GM12878 (cell line): Measurements from ENCODE around the gene GGACT. TPM values are rescaled to one million over a fixed set of nuclear protein-coding genes. Genes with fewer than 3 reads are reported as not detected.

Source experiments
- ATAC-seq: fragments of 200-7000 bp; cut with Tn5 transposase; 3 replicates; pipeline ENCODE4 v1.9.1; 2020; ENCODE audit warnings: mild to moderate bottlenecking, moderate library complexity
- BruUV-seq: library from RNA; stranded (reverse); fragments of 400-500 nt; replicated peaks from 2 replicates; lab custom pipeline; 2021; lab: Mats Ljungman, UMichigan
- CTCF ChIA-PET: fragments of 300-600 bp; sonication (Branson Sonifier 250); formaldehyde crosslinking; extraction: SDS; loops from one replicate; lab custom pipeline; 2021; ENCODE audit warnings: inconsistent platforms; lab: Yijun Ruan, JAX
- POLR2A ChIA-PET: fragments of 350-600 bp; formaldehyde crosslinking; extraction: SDS; loops from one replicate; lab custom pipeline; 2021; ENCODE audit warnings: inconsistent platforms; lab: Charles Lee
- RAD21 ChIA-PET: fragments of 300-600 bp; sonication (Branson Sonifier 250); formaldehyde crosslinking; loops from one replicate; lab custom pipeline; 2023; ENCODE audit warnings: antibody characterized with exemption; ENCODE audit not compliant: unreplicated experiment; lab: Charles Lee
- SMC1A ChIA-PET: fragments of 300-600 bp; sonication (Branson Sonifier 250); formaldehyde crosslinking; loops from one replicate; lab custom pipeline; 2023; ENCODE audit not compliant: unreplicated experiment, uncharacterized antibody; lab: Charles Lee
- DNase-seq: peaks from one replicate; pipeline ENCODE4 v3.0.0-alpha.2; 2011; ENCODE audit warnings: low read depth, low spot score
- FAIRE-seq: peaks from 3 replicates; lab custom pipeline; 2011; peaks lifted over from hg19 to GRCh38; lab: Jason Lieb, UNC
- H2AFZ ChIP-seq: 2 replicates; pipeline ENCODE4 v1.6.0; 2011; ENCODE audit warnings: low read depth, low read length, control low read depth; ENCODE audit not compliant: control insufficient read depth
- H3K27ac ChIP-seq: 2 replicates; pipeline ENCODE4 v1.5.1; 2011; ENCODE audit warnings: control low read depth; ENCODE audit not compliant: control insufficient read depth, insufficient read depth
- H3K27me3 ChIP-seq, 2 experiments: replicated peaks in 1 of 2; 2 replicates each; pipeline versions ENCODE4 v1.6.0 to v1.6.1; 2011; ENCODE audit warnings: low read length in 1 of 2; ENCODE audit not compliant: control insufficient read depth in 2 of 2, insufficient read depth in 2 of 2
- H3K36me3 ChIP-seq, 2 experiments: 2 replicates each; pipeline ENCODE4 v1.5.1; 2011; ENCODE audit warnings: low read length in 1 of 2; ENCODE audit not compliant: control insufficient read depth in 2 of 2, insufficient read depth in 2 of 2
- H3K4me1 ChIP-seq: 2 replicates; pipeline ENCODE4 v1.6.1; 2011; ENCODE audit warnings: mild to moderate bottlenecking, low read length, moderate library complexity, mixed read lengths; ENCODE audit not compliant: control insufficient read depth, insufficient read depth
- H3K4me2 ChIP-seq: 2 replicates; pipeline ENCODE4 v1.6.0; 2011; ENCODE audit warnings: control low read depth; ENCODE audit not compliant: control insufficient read depth, insufficient read depth
- H3K4me3 ChIP-seq: fragments of 200-600 bp; sonication (generic); 2 replicates; pipeline ENCODE4 v1.5.1; 2016
- H3K79me2 ChIP-seq: 2 replicates; pipeline ENCODE4 v1.6.0; 2011; ENCODE audit warnings: low read length; ENCODE audit not compliant: control insufficient read depth, insufficient read depth
- H3K9ac ChIP-seq: 2 replicates; pipeline ENCODE4 v1.8.0; 2011; ENCODE audit warnings: low read length, control low read depth, mixed read lengths; ENCODE audit not compliant: control insufficient read depth, insufficient read depth
- H3K9me3 ChIP-seq: replicated peaks from 3 replicates; pipeline ENCODE4 v1.5.1; 2011; ENCODE audit warnings: mild to moderate bottlenecking, low read length; ENCODE audit not compliant: control insufficient read depth, insufficient read depth
- H4K20me1 ChIP-seq: 2 replicates; pipeline ENCODE4 v1.6.0; 2011; ENCODE audit not compliant: control insufficient read depth, insufficient read depth
- BCL11A ChIP-seq: IDR thresholded peaks from 2 replicates; pipeline ENCODE4 v1.6.1; 2011; ENCODE audit warnings: low read depth, low read length
- BMI1 ChIP-seq: fragments of 450-650 bp; IDR thresholded peaks from 2 replicates; pipeline ENCODE4 v1.6.1; 2016; ENCODE audit warnings: mild to moderate bottlenecking, moderate library complexity, borderline replicate concordance
- EZH2 ChIP-seq: IDR thresholded peaks from 2 replicates; pipeline ENCODE4 v1.6.1; 2012; ENCODE audit warnings: low read depth, mild to moderate bottlenecking, control low read depth, inconsistent platforms, low read length, borderline replicate concordance; ENCODE audit not compliant: control insufficient read depth
- FOXM1 ChIP-seq: IDR thresholded peaks from 2 replicates; pipeline ENCODE4 v1.6.1; 2012; ENCODE audit warnings: low read depth, mild to moderate bottlenecking, inconsistent platforms, low read length, moderate library complexity
- NFXL1 ChIP-seq: fragments of 450-650 bp; IDR thresholded peaks from 2 replicates; pipeline ENCODE4 v1.6.1; 2017; ENCODE audit warnings: antibody characterized with exemption, mild to moderate bottlenecking, borderline replicate concordance
- NR2C1 ChIP-seq: fragments of 450-650 bp; IDR thresholded peaks from 2 replicates; pipeline ENCODE4 v1.6.1; 2017; ENCODE audit warnings: antibody characterized with exemption, mild to moderate bottlenecking, moderate library complexity
- PAX8 ChIP-seq: fragments of 450-650 bp; IDR thresholded peaks from 2 replicates; pipeline ENCODE4 v1.6.1; 2017; ENCODE audit warnings: mild to moderate bottlenecking, moderate library complexity
- SREBF1 ChIP-seq: IDR thresholded peaks from 2 replicates; pipeline ENCODE4 v1.6.1; 2012; ENCODE audit warnings: mild to moderate bottlenecking, low read length
- TBL1XR1 ChIP-seq: IDR thresholded peaks from 2 replicates; pipeline ENCODE4 v1.6.1; 2012; ENCODE audit warnings: low read depth, low read length, improper control_type of control experiment
- WRNIP1 ChIP-seq: IDR thresholded peaks from 2 replicates; pipeline ENCODE4 v1.6.1; 2011; ENCODE audit warnings: low read depth, low read length, improper control_type of control experiment, borderline replicate concordance
- ZBED1 ChIP-seq: IDR thresholded peaks from 2 replicates; pipeline ENCODE4 v1.6.1; 2016; ENCODE audit warnings: borderline replicate concordance
- WGBS: methylation state at CpG from one replicate; pipeline ENCODE4 v1.1.6; 2016; ENCODE audit warnings: low lambda C conversion rate; ENCODE audit not compliant: insufficient replicate concordance, insufficient coverage; ENCODE audit errors: missing lambda C conversion rate; 5-methylcytosine and 5-hydroxymethylcytosine counted together
- in situ Hi-C: fragments of 300-500 bp; cut with MboI; formaldehyde crosslinking; loops from 9 replicates; pipeline ENCODE4 v1.14.3; 2018; ENCODE audit warnings: mixed read lengths
- intact Hi-C: fragments of 100-400 bp; cut with micrococcal nuclease; formaldehyde crosslinking; loops from one replicate; pipeline ENCODE4 v1.14.2; 2022; ENCODE audit not compliant: unreplicated experiment
- polyA plus RNA-seq, 11 experiments: library from polyadenylated mRNA; depleted of rRNA in 4 of 11; unstranded in 6 of 11; stranded (reverse) in 5 of 11; fragments of >200 nt; fragmentation: Nextera tagmentation in 4 of 11; fragmentation: Illumina TruSeq in 1 of 11; extraction: Ambion mirVana in 4 of 11; extraction: Trizol in 1 of 11; gene quantifications; 1 replicate in 1 of 11; 2 replicates in 10 of 11; pipeline versions ENCODE4 v1.2.1 to v1.2.3, GENCODE V29; 2011 to 2016; ENCODE audit warnings: inconsistent platforms in 2 of 11, missing spikeins in 2 of 11, low read depth in 1 of 11
- total RNA-seq, 4 experiments: library from RNA; depleted of rRNA in 3 of 4; stranded (reverse); fragments of >200 nt in 3 of 4; fragmentation: Illumina TruSeq in 1 of 4; extraction: Trizol in 1 of 4; gene quantifications; 2 replicates each; pipeline versions ENCODE4 v1.2.1 to v1.2.3, GENCODE V29; 2013 to 2021
- TF ChIP-seq, protein P1 (sequence below): fragments of 150-350 bp; IDR thresholded peaks from 2 replicates; pipeline ENCODE4 v1.6.1; 2014; ENCODE audit warnings: mild to moderate bottlenecking, low read depth, low read length
- TF ChIP-seq, protein P2 (sequence below): fragments of 450-650 bp; IDR thresholded peaks from 2 replicates; pipeline ENCODE4 v1.6.1; 2017; ENCODE audit warnings: borderline replicate concordance
- TF ChIP-seq, protein P3 (sequence below): IDR thresholded peaks from 2 replicates; pipeline ENCODE4 v1.6.1; 2012; ENCODE audit warnings: improper control_type of control experiment, low read depth, low read length; ENCODE audit not compliant: insufficient replicate concordance

GGACT gene
- total and polyA plus RNA-seq, 10 of the 15 experiments (the other 5 are each of a cell fraction or from before 2014, with no cell fraction given), result 0.61 to 8.8 (median 4.2) TPM

DNA sequence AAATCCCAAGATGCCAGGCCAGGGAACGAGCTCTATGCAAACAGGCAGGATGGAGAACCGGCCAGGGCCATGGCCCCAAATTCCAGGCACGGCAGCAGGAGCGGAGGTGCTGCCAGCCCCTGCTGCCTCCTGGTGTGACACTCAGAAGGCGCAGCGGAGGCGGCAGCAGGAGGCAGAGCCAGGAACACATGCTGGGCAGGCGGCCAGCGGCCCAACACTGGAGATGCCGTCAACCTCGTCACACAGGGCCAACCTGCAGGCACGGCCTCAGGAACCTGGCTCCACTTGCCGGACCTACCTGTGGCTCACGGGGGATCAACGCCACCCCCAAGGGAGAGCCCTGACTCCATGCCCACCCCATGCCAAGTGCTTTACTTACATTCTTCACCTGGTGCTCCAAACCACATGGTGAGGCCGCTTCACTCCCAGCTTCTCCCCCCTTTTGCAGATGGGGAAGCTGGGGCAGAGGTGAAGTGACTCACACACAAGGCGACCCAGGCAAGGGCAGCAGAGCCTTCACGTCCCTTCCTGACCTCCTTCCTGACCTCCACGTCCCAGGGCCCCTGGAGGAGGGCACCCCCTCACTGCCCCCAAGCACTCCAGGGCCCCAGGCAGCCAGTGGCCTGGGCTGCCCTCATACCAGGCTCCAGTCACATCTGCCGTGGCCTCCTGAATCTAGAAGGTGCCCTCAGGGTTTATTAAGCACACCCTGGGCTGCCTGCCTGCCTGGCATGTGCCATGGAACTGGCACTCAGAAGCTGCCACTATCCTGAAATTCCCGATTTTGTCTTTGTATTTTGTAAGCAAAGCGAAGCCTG is 43.5 kb downstream of the GGACT start:
- 76% methylated on average over 22 of the region's 22 CpGs for WGBS
- H3K9ac ChIP-seq, result no peak overlapping the region
- BruUV-seq, result no TSS peak
- TF ChIP-seq NR2C1 (no peak), BMI1 (no peak), NFXL1 (no peak), PAX8 (no peak), FOXM1 (no peak), SREBF1 (no peak), BCL11A (no peak), WRNIP1 (no peak), TBL1XR1 (no peak), EZH2 (no peak), ZBED1 (no peak)
- TF ChIP-seq, protein P1, sequence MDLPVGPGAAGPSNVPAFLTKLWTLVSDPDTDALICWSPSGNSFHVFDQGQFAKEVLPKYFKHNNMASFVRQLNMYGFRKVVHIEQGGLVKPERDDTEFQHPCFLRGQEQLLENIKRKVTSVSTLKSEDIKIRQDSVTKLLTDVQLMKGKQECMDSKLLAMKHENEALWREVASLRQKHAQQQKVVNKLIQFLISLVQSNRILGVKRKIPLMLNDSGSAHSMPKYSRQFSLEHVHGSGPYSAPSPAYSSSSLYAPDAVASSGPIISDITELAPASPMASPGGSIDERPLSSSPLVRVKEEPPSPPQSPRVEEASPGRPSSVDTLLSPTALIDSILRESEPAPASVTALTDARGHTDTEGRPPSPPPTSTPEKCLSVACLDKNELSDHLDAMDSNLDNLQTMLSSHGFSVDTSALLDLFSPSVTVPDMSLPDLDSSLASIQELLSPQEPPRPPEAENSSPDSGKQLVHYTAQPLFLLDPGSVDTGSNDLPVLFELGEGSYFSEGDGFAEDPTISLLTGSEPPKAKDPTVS, result no peak
- TF ChIP-seq, protein P2, sequence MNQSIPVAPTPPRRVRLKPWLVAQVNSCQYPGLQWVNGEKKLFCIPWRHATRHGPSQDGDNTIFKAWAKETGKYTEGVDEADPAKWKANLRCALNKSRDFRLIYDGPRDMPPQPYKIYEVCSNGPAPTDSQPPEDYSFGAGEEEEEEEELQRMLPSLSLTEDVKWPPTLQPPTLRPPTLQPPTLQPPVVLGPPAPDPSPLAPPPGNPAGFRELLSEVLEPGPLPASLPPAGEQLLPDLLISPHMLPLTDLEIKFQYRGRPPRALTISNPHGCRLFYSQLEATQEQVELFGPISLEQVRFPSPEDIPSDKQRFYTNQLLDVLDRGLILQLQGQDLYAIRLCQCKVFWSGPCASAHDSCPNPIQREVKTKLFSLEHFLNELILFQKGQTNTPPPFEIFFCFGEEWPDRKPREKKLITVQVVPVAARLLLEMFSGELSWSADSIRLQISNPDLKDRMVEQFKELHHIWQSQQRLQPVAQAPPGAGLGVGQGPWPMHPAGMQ, result no peak
- TF ChIP-seq, protein P3, sequence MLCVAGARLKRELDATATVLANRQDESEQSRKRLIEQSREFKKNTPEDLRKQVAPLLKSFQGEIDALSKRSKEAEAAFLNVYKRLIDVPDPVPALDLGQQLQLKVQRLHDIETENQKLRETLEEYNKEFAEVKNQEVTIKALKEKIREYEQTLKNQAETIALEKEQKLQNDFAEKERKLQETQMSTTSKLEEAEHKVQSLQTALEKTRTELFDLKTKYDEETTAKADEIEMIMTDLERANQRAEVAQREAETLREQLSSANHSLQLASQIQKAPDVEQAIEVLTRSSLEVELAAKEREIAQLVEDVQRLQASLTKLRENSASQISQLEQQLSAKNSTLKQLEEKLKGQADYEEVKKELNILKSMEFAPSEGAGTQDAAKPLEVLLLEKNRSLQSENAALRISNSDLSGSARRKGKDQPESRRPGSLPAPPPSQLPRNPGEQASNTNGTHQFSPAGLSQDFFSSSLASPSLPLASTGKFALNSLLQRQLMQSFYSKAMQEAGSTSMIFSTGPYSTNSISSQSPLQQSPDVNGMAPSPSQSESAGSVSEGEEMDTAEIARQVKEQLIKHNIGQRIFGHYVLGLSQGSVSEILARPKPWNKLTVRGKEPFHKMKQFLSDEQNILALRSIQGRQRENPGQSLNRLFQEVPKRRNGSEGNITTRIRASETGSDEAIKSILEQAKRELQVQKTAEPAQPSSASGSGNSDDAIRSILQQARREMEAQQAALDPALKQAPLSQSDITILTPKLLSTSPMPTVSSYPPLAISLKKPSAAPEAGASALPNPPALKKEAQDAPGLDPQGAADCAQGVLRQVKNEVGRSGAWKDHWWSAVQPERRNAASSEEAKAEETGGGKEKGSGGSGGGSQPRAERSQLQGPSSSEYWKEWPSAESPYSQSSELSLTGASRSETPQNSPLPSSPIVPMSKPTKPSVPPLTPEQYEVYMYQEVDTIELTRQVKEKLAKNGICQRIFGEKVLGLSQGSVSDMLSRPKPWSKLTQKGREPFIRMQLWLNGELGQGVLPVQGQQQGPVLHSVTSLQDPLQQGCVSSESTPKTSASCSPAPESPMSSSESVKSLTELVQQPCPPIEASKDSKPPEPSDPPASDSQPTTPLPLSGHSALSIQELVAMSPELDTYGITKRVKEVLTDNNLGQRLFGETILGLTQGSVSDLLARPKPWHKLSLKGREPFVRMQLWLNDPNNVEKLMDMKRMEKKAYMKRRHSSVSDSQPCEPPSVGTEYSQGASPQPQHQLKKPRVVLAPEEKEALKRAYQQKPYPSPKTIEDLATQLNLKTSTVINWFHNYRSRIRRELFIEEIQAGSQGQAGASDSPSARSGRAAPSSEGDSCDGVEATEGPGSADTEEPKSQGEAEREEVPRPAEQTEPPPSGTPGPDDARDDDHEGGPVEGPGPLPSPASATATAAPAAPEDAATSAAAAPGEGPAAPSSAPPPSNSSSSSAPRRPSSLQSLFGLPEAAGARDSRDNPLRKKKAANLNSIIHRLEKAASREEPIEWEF, result no peak

More for the DNA sequence above, 43.5 kb downstream of the GGACT start:
- SMC1A ChIA-PET, result no interaction called here
- RAD21 ChIA-PET, result no interaction called here
- no peak for ATAC-seq
- FAIRE-seq, result no peak
- in situ Hi-C loops (no loop called here), intact Hi-C loops (loop anchor here (10.0 kb wide), 1 partner anchor 890 kb away; no protein-coding TSS in a partner anchor)
- POLR2A ChIA-PET, result no interaction called here
- no peaks in the 10 kb centered on the region for H3K9me3 ChIP-seq
- no peak overlapping the region for H2AFZ ChIP-seq
- no peak overlapping the region for H3K4me3 ChIP-seq
- CTCF ChIA-PET, result interaction anchor here (1.0 kb wide), 1 partner anchor 30 kb away, joined by 3 read pairs; no protein-coding TSS in a partner anchor
- H3K27ac ChIP-seq, result no peak overlapping the region
- no peaks in the 10 kb centered on the region for H3K27me3 ChIP-seq
- H3K4me1 ChIP-seq, result peaks cover 6% of the 10 kb centered on the region
- no peak for DNase-seq
- no peak overlapping the region for H3K4me2 ChIP-seq
- no peaks in the 10 kb centered on the region for H4K20me1 ChIP-seq
- no peaks in the 10 kb centered on the region for H3K79me2 ChIP-seq
- H3K36me3 ChIP-seq, result no peaks in the 10 kb centered on the region
